HUES64 (cell line): ENCODE results near the gene ETV1.

Experiments used
- H3K27ac ChIP-seq: 2 replicates; pipeline ENCODE4 v1.7.0; 2013; ENCODE audit warnings: low read depth, low read length, inconsistent platforms
- H3K27me3 ChIP-seq: 2 replicates; pipeline ENCODE4 v1.6.1; 2013; ENCODE audit warnings: mild to moderate bottlenecking, low read length; ENCODE audit not compliant: insufficient read depth
- H3K36me3 ChIP-seq: 2 replicates; pipeline ENCODE4 v1.6.1; 2013; ENCODE audit warnings: mild to moderate bottlenecking, low read length; ENCODE audit not compliant: insufficient read depth
- H3K4me1 ChIP-seq: 2 replicates; pipeline ENCODE4 v1.6.1; 2013; ENCODE audit warnings: mild to moderate bottlenecking, low read length, moderate library complexity; ENCODE audit not compliant: insufficient read depth
- H3K4me3 ChIP-seq: 2 replicates; pipeline ENCODE4 v1.5.1; 2013; ENCODE audit warnings: mild to moderate bottlenecking, low read length, moderate library complexity
- H3K9ac ChIP-seq: 2 replicates; pipeline ENCODE4 v1.6.1; 2013; ENCODE audit warnings: mild to moderate bottlenecking, low read depth, low read length
- H3K9me3 ChIP-seq: 2 replicates; pipeline ENCODE4 v1.6.1; 2013; ENCODE audit warnings: low read depth, low read length; ENCODE audit not compliant: insufficient read depth
- WGBS: fragments of 150-250, 120-280 bp; methylation state at CpG from one replicate; pipeline ENCODE4 v1.1.7; 2013; ENCODE audit warnings: missing lambda C conversion rate; 5-methylcytosine and 5-hydroxymethylcytosine counted together

The ETV1 gene

DNA sequence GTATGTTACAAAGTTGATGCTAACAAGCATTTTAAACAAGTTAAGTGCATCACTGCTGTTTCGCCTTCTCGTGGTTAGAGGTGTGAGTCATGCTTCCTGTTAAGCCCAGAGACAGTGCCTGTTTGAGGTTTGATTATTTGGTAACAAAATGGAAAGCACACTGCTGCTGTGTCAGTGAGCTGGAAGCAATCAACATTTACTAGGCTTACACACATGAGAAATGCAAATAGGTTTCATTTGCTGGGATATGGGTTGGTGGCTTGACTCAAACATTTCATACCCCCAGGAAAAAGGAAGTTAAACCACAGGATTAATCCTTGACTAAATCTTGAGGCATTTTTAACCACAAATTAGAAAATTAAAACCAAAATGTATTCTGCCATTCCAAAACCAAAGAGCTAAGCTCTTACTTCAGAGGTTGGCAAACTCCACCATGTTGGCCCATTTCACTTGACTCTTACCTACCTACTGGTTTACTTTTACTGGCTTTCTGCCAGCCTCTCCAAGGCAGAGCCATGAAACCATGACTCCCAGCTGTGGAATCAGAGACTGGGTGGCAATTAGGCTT lies 139.2 kb downstream of the ETV1 start:
- Histone ChIP-seq H3K4me1 (peaks cover 23% of the 10 kb centered on the region; the same call in 1 of the 2 replicates), H3K4me3 (no peak overlapping the region), H3K36me3 (no peaks in the 10 kb centered on the region), H3K27me3 (no peaks in the 10 kb centered on the region), H3K27ac (peak overlapping the region; percentile 38; the same call in 1 of the 2 replicates), H3K9ac (no peak overlapping the region), H3K9me3 (no peaks in the 10 kb centered on the region)
- WGBS: 60% methylated on average over 2 of the region's 2 CpGs

- WGBS: 88% methylated on average over 2 of the region's 3 CpGs
These were observed 140.1 kb downstream of the ETV1 start for GRCh38 chr7:13849163-13849892.

DNA sequence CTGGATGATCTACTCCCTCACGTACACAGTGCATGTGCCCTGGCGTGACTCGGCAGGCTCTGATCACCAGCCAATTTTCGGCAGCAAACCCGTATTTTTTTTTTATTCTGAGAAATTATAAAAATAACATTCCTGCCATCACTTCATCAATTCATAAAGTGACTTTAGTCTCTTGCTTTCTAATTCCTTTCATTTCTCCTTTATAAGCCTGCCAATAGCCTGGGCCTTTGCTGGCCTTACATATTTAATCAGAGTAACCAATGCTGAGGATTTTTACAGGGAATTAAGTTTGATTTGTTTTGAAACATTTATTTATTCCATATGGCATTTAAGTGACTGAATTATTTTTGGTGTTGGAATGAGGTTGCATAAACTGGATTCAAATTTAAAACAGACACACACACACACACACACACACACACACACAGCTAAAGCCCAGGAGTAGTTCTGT lies 140.8 kb downstream of the ETV1 start:
- Histone ChIP-seq H3K9me3 (no peaks in the 10 kb centered on the region), H3K27ac (no peak overlapping the region)
- WGBS: 91% methylated on average over 5 of the region's 5 CpGs

More at GRCh38 chr7:13849163-13849892, 140.1 kb downstream of the ETV1 start:
- H3K4me1 ChIP-seq: peaks cover 23% of the 10 kb centered on the region; the same call in 1 of the 2 replicates
- H3K27me3 ChIP-seq: no peaks in the 10 kb centered on the region
- H3K9me3 ChIP-seq: no peaks in the 10 kb centered on the region
- H3K27ac ChIP-seq: no peak overlapping the region
- H3K36me3 ChIP-seq: no peaks in the 10 kb centered on the region
- H3K9ac ChIP-seq: no peak overlapping the region
- no peak overlapping the region for H3K4me3 ChIP-seq

DNA sequence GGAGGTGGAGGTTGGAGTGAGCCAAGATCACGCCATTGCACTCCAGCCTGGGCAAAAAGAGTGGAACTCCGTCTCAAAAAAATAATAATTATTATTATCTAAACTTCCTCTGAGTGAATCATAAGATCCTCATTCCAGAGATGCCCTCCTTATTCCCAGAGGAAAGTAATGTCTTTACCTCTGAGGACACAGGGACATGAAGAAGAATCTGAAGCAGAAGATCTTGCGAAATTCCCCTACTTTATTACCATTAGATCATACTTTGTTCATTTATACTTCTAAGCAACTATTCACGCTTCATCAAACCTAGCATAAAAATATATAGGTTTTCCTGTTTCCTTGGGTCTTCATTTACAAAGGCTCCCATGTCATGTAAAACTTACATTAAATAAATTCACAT lies 143.1 kb downstream of the ETV1 start:
- Histone ChIP-seq H3K4me1 (peaks cover 17% of the 10 kb centered on the region; the same call in 1 of the 2 replicates), H3K4me3 (no peak overlapping the region), H3K27ac (no peak overlapping the region), H3K9me3 (no peaks in the 10 kb centered on the region), H3K36me3 (no peaks in the 10 kb centered on the region), H3K9ac (no peak overlapping the region), H3K27me3 (no peaks in the 10 kb centered on the region)
- 97% methylated on average over 3 of the region's 4 CpGs for WGBS

More for the DNA sequence above, 140.8 kb downstream of the ETV1 start:
- H3K36me3 ChIP-seq: no peaks in the 10 kb centered on the region
- no peak overlapping the region for H3K9ac ChIP-seq
- H3K4me1 ChIP-seq: peaks cover 23% of the 10 kb centered on the region; the same call in 1 of the 2 replicates
- H3K4me3 ChIP-seq: no peak overlapping the region
- H3K27me3 ChIP-seq: no peaks in the 10 kb centered on the region

DNA sequence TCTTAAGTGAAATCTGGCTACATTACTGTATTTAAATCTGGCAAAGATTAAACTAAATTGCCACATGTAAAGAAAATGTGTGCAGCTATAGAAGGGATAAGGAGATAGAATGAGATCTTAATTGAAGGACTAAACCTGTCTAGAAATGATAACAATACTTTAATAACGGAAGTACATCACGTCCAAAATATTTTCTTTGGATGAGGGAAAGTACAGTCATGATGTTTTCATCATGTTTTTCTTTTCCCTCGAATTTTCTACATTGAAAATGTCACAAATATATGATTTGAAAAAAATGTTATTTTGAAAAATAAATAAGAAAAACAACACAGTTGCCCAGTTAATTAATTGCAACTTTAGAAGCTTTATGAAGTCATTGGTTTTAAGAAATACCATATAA lies 143.9 kb downstream of the ETV1 start:
- H3K27ac ChIP-seq: no peak overlapping the region
- H3K9me3 ChIP-seq: no peaks in the 10 kb centered on the region
- H3K4me3 ChIP-seq: no peak overlapping the region
- H3K9ac ChIP-seq: no peak overlapping the region
- no peaks in the 10 kb centered on the region for H3K27me3 ChIP-seq
- no peaks in the 10 kb centered on the region for H3K36me3 ChIP-seq
- 90% methylated on average over 2 of the region's 3 CpGs for WGBS
- peaks cover 16% of the 10 kb centered on the region; the same call in 1 of the 2 replicates for H3K4me1 ChIP-seq

DNA sequence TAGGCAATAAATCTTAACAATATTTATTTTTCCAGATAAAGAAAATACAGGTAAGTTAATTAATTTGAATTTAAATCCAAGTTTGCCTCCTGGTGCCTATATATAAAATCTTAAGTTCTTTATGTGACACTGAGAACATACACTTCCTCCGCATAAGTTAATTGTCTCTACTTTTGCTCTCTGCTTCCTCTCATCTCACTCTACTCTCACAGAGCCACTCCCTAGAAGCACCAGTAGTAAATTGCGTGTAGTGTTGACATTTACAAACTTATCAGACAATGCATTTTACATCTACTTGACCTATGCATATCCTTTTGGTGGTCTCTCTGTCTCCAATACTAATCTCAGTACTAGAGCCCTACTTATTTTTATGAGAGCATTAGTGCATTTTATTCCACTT lies 144.5 kb downstream of the ETV1 start:
- Histone ChIP-seq H3K4me1 (peaks cover 10% of the 10 kb centered on the region; the same call in 1 of the 2 replicates), H3K9me3 (no peaks in the 10 kb centered on the region), H3K27ac (no peak overlapping the region), H3K9ac (no peak overlapping the region), H3K4me3 (no peak overlapping the region), H3K36me3 (no peaks in the 10 kb centered on the region), H3K27me3 (no peaks in the 10 kb centered on the region)
- WGBS: 96% methylated on average over 2 of the region's 2 CpGs

DNA sequence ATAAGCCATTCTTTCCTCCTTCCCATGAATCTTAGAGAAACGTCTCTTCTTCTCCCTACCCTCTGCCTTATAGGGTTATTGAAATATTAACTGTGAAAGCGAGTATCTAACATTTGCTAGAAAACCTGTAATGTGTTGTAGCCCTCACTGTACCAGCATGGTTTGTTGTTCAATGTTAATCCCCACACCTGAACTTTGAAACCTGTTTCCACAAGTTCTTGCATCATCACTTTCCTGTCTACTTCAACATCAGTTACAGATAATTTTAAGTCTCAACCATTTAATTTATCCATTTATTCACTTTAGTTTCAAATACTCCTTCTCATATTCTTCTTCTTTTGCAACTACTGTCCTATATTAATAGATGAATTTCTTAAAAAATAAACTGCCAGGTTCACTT lies 148.2 kb downstream of the ETV1 start:
- peaks cover 16% of the 10 kb centered on the region for H3K4me1 ChIP-seq
- no peaks in the 10 kb centered on the region for H3K36me3 ChIP-seq
- no peak overlapping the region for H3K9ac ChIP-seq
- no peaks in the 10 kb centered on the region for H3K27me3 ChIP-seq
- no peak overlapping the region for H3K4me3 ChIP-seq
- H3K27ac ChIP-seq: no peak overlapping the region
- WGBS: 92% methylated on average over 1 of the region's 2 CpGs
- no peaks in the 10 kb centered on the region for H3K9me3 ChIP-seq
